Uterus (tissue), 2 donors: ENCODE data around the gene OR5F1.

Experiments
- CTCF ChIP-seq, 4 experiments: fragments of 200-600 bp in 2 of 4; fragments of 450-650 bp in 2 of 4; sonication (generic) in 2 of 4; IDR thresholded peaks; one replicate each; pipeline ENCODE4 v1.5.1; 2016 to 2019; ENCODE audit warnings: antibody characterized with exemption in 4 of 4, mild to moderate bottlenecking in 2 of 4, moderate library complexity in 1 of 4
- POLR2A ChIP-seq, 2 donors: fragments of 450-650 bp; IDR thresholded peaks; one replicate each; pipeline ENCODE4 v1.6.1; 2016; ENCODE audit warnings: antibody characterized with exemption in 2 of 2, mild to moderate bottlenecking in 1 of 2, moderate library complexity in 1 of 2

DNA sequence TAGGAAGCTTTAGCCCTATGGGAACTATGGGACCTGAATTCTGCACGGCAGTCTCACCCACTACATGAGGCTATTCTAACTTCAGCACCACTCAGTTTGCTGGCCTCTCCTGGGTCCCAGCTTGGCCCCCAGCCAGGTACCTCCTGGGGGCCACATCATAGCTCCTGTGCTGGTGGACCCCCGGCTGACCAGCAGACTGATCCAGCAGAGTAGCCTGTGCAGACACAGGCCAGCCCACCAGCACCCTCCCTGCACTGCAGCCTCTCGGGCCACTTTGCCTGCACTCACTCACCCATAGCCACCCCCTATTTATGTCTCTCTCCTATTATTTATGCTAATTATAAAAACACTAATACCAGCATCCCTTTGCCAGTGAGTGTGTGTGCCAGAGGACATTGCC lies 23.5 kb downstream of the OR5F1 start:
- TF ChIP-seq CTCF (IDR thresholded peaks at IDR 0.05) (no peak), POLR2A (IDR thresholded peaks at IDR 0.05) (no peak)
